ENCODE measurements around the gene ACTG1. TPM values are rescaled to one million over a fixed set of nuclear protein-coding genes. Genes with fewer than 3 reads are reported as not detected.

ACTG1 gene
- total and polyA plus RNA-seq, 2 of the 13 experiments (the other 11 are each of a cell fraction or from before 2014, with no cell fraction given): 973 to 1,138 TPM

DNA sequence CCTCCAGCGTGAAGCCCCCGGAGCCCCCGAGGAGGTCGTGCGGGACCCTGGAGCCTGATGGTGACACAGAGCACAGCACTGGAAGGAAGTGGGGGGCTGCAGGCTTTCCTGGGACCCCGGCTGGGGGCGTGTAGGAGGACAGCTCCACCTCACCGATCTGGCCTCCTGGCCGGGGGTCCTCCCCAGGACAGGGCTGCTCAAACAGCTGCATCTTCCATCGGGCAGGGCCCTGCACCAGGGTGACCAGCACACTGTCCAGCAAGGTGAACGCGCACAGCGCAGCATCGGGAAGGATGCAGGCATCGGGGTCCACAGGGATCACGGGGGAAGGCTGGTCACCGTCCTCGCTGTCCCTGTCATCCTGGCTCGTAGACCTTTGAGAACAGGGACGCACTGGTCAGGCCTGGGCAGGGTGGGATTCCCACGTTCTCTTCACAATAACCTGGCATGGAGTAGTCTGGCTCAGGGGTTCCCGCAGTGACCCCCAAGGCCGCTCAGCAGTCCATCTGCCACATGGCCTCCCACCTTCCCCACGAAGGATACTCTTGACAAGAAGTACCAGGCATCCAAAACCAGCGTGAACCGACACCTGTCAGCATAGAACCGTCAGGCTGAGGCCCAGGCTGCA is 38.3 kb upstream of the ACTG1 start (continued):
- TF ChIP-seq NONO (IDR thresholded peaks at IDR 0.05): no peak
- 0 out of 2 replicates have a peak, but pooled peaks have one; percentile 46 for TF ChIP-seq NONO (CRISPR knock-in tag; conservative IDR thresholded peaks at IDR 0.05)
- TF ChIP-seq KDM4B (CRISPR knock-in tag; IDR thresholded peaks at IDR 0.05): no peak
- TF ChIP-seq FIP1L1 (IDR thresholded peaks at IDR 0.05; ENCODE audit: borderline replicate concordance, insufficient read depth, low read depth, low read length): no peak
- TF ChIP-seq GTF3A (CRISPR knock-in tag; conservative IDR thresholded peaks at IDR 0.05): peak; percentile 68; the same call in 1 of the 2 replicates
- TF ChIP-seq, protein P1, sequence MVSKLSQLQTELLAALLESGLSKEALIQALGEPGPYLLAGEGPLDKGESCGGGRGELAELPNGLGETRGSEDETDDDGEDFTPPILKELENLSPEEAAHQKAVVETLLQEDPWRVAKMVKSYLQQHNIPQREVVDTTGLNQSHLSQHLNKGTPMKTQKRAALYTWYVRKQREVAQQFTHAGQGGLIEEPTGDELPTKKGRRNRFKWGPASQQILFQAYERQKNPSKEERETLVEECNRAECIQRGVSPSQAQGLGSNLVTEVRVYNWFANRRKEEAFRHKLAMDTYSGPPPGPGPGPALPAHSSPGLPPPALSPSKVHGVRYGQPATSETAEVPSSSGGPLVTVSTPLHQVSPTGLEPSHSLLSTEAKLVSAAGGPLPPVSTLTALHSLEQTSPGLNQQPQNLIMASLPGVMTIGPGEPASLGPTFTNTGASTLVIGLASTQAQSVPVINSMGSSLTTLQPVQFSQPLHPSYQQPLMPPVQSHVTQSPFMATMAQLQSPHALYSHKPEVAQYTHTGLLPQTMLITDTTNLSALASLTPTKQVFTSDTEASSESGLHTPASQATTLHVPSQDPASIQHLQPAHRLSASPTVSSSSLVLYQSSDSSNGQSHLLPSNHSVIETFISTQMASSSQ (IDR thresholded peaks at IDR 0.05; ENCODE audit: low read depth): no peak
- TF ChIP-seq, protein P1 (CRISPR knock-in tag; IDR thresholded peaks at IDR 0.05; ENCODE audit: borderline replicate concordance): peak; percentile 44; the same call in 1 of the 2 replicates
- 0 out of 2 replicates have a peak, but pooled peaks have one; percentile 22 for TF ChIP-seq ZNF343 (CRISPR knock-in tag; IDR thresholded peaks at IDR 0.05)
- TF ChIP-seq MXD3 (CRISPR knock-in tag; IDR thresholded peaks at IDR 0.05): no peak
- 0 out of 2 replicates have a peak, but pooled peaks have one; percentile 33 for TF ChIP-seq PAX8 (CRISPR knock-in tag; IDR thresholded peaks at IDR 0.05; ENCODE audit: borderline replicate concordance)
- 0 out of 2 replicates have a peak, but pooled peaks have one; percentile 9 for TF ChIP-seq ZNF317 (CRISPR knock-in tag; IDR thresholded peaks at IDR 0.05)
- TF ChIP-seq ZNF572 (CRISPR knock-in tag; IDR thresholded peaks at IDR 0.05): peak; percentile 29; the same call in 1 of the 2 replicates
- no peak for TF ChIP-seq CENPT (CRISPR knock-in tag; IDR thresholded peaks at IDR 0.05; ENCODE audit: low read depth)
- TF ChIP-seq ELF1 (CRISPR knock-in tag; IDR thresholded peaks at IDR 0.05): no peak
- TF ChIP-seq CBX1 (IDR thresholded peaks at IDR 0.05; ENCODE audit: low read depth): peak; percentile 10
- TF ChIP-seq ZNF891 (CRISPR knock-in tag; IDR thresholded peaks at IDR 0.05): peak; percentile 45; the same call in 1 of the 2 replicates
- TF ChIP-seq PITX1 (CRISPR knock-in tag; IDR thresholded peaks at IDR 0.05): peak; percentile 22; the same call in 1 of the 2 replicates
- no peak for TF ChIP-seq ZFP1 (CRISPR knock-in tag; IDR thresholded peaks at IDR 0.05)
- TF ChIP-seq ZSCAN29 (CRISPR knock-in tag; conservative IDR thresholded peaks at IDR 0.05): no peak
